Common myeloid progenitor, CD34-positive (primary cell): ENCODE measurements around the gene GTPBP10.

ENCODE experiments used
- CTCF ChIA-PET: fragments of 350-600 bp; sonication (Branson Sonifier 250); formaldehyde crosslinking; loops from one replicate; lab custom pipeline; 2021; ENCODE audit warnings: antibody characterized with exemption; lab: Charles Lee
- POLR2A ChIA-PET: fragments of 350-600 bp; sonication (Branson Sonifier 250); formaldehyde crosslinking; loops from one replicate; lab custom pipeline; 2021; ENCODE audit warnings: antibody characterized with exemption; lab: Charles Lee
- DNase-seq, 3 donors: peaks; one replicate each; pipeline versions ENCODE4 v3.0.0 to v3.0.0-alpha.2; 2013
- H3K27ac ChIP-seq, 2 experiments: 1 replicate in 1 of 2; 2 replicates in 1 of 2; pipeline ENCODE4 v1.7.0; 2013; ENCODE audit warnings: inconsistent platforms in 2 of 2, low read length in 2 of 2, mild to moderate bottlenecking in 2 of 2, low read depth in 1 of 2, moderate library complexity in 1 of 2; ENCODE audit not compliant: severe bottlenecking in 2 of 2, insufficient read depth in 1 of 2, poor library complexity in 1 of 2
- H3K27me3 ChIP-seq, 5 experiments: replicated peaks in 2 of 5; 1 replicate in 3 of 5; 2 replicates in 2 of 5; pipeline versions ENCODE4 v1.6.1 to v1.7.0; 2013; ENCODE audit warnings: low read length in 4 of 5, mild to moderate bottlenecking in 2 of 5, moderate library complexity in 2 of 5, inconsistent platforms in 1 of 5; ENCODE audit not compliant: insufficient read depth in 5 of 5, control insufficient read depth in 4 of 5
- H3K36me3 ChIP-seq, 4 experiments: 1 replicate in 2 of 4; 2 replicates in 2 of 4; pipeline versions ENCODE4 v1.6.1 to v1.7.0; 2013; ENCODE audit warnings: low read length in 3 of 4, control low read depth in 1 of 4, mild to moderate bottlenecking in 1 of 4; ENCODE audit not compliant: control insufficient read depth in 4 of 4, insufficient read depth in 4 of 4
- H3K4me1 ChIP-seq, 4 experiments: 1 replicate in 3 of 4; 2 replicates in 1 of 4; pipeline versions ENCODE4 v1.6.1 to v1.7.1; 2013; ENCODE audit warnings: low read length in 3 of 4, mild to moderate bottlenecking in 3 of 4, control low read depth in 1 of 4, inconsistent platforms in 1 of 4, moderate library complexity in 1 of 4; ENCODE audit not compliant: control insufficient read depth in 4 of 4, insufficient read depth in 4 of 4; ENCODE audit errors: control extremely low read depth in 1 of 4
- H3K4me3 ChIP-seq, 7 experiments: 1 replicate in 4 of 7; 2 replicates in 3 of 7; pipeline versions ENCODE4 v1.5.1 to v1.7.0; 2013; ENCODE audit warnings: mild to moderate bottlenecking in 7 of 7, low read length in 6 of 7, moderate library complexity in 6 of 7, inconsistent platforms in 2 of 7, low read depth in 2 of 7, control low read depth in 1 of 7; ENCODE audit not compliant: insufficient read depth in 4 of 7, control insufficient read depth in 1 of 7; ENCODE audit errors: extremely low read depth in 1 of 7
- H3K9me3 ChIP-seq, 5 experiments: 1 replicate in 4 of 5; 2 replicates in 1 of 5; pipeline versions ENCODE4 v1.6.1 to v1.7.1; 2013; ENCODE audit warnings: low read length in 4 of 5, mild to moderate bottlenecking in 2 of 5, inconsistent platforms in 1 of 5, low read depth in 1 of 5, moderate library complexity in 1 of 5; ENCODE audit not compliant: control insufficient read depth in 4 of 5, insufficient read depth in 2 of 5; ENCODE audit errors: control extremely low read depth in 1 of 5
- WGBS: methylation state at CpG from one replicate; pipeline ENCODE4 v1.1.5; 2013; ENCODE audit not compliant: insufficient coverage; 5-methylcytosine and 5-hydroxymethylcytosine counted together

The GTPBP10 gene

DNA sequence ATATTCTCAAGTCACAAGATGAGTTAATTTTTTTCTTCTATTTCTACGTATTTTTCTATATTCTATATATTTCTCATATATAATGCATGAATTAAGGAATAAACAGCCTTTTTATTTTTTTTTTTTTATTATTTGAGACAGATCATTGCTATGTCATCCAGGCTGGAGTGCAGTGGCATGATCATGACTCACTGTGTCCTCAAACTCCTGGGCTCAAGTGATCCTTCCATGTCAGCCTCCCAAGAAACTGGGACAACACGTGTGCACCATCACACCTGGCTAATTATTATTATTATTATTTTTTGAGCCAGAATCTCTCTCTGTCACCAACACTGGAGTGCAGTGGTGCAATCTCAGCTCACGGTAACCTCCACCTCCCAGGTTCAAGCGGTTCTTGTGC lies 58.3 kb downstream of the GTPBP10 start:
- CTCF ChIA-PET = interaction anchor here (0.9 kb wide), 1 partner anchor 198 kb away, joined by 3 read pairs; no protein-coding TSS in a partner anchor

DNA sequence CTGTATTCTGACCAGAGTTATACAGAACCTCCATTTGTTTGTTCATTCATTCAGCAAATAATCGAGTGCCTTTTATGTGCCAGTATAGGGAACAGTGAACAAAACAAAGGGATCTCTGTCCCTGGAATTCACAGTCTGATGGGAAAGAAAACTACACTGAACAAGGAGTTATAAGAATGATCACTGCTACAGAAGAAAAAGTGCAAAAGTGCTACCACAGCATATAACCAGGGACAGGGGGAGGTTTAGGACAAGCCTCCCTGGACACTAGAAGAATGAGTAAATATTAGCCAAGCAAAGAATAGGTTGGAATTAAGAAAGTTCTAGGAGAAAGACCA lies 60.9 kb downstream of the GTPBP10 start:
- no peak for DNase-seq
- H3K4me1 ChIP-seq = peaks cover 3 to 15% (median 14%) of the 10 kb centered on the region in 4 experiments
- ChIA-PET POLR2A (no interaction called here), CTCF (interaction anchor here (1.3 kb wide), 1 partner anchor 148 kb away, joined by 3 read pairs; no protein-coding TSS in a partner anchor)
- no CpG with 5 or more reads among the region's 1 CpG for WGBS
- no peak overlapping the region for H3K4me3 ChIP-seq
- H3K9me3 ChIP-seq = no peaks in the 10 kb centered on the region
- H3K27ac ChIP-seq = no peak overlapping the region
- peaks cover 0 to 11% (median under 1%) of the 10 kb centered on the region in 4 experiments for H3K36me3 ChIP-seq
- no peaks in the 10 kb centered on the region for H3K27me3 ChIP-seq

More for the DNA sequence above, 58.3 kb downstream of the GTPBP10 start:
- no CpG with 5 or more reads among the region's 4 CpGs for WGBS
- H3K4me3 ChIP-seq = no peak overlapping the region
- peak in 1 of 3 donors; percentile 48 for DNase-seq
- peaks cover 0 to under 1% (median 0%) of the 10 kb centered on the region in 5 experiments for H3K9me3 ChIP-seq
- POLR2A ChIA-PET = no interaction called here
- H3K27me3 ChIP-seq = no peaks in the 10 kb centered on the region
- no peak overlapping the region for H3K27ac ChIP-seq
- H3K4me1 ChIP-seq = peaks cover 3 to 15% (median 14%) of the 10 kb centered on the region in 4 experiments
- peaks cover 0 to 11% (median under 1%) of the 10 kb centered on the region in 4 experiments for H3K36me3 ChIP-seq

DNA sequence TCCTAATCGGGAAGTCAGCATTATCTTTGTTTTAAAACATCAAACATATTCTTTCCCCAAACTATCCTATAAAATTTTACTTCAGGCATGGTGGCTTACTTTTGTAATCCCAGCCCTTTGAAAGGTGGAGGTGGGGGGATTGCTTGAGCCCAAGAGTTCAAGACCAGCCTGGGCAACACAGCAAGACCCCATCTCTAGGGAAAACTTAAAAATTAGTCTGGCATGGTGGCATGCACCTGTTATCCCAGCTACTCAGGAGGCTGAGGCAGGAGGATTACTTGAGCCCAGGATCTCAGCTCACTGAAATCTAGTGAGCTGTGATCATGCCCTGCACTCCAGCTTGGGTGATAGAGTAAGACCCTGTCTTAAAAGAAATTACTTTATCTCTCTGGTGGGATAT lies 61.6 kb downstream of the GTPBP10 start:
- H3K36me3 ChIP-seq = peaks cover 0 to 16% (median under 1%) of the 10 kb centered on the region in 4 experiments
- H3K4me3 ChIP-seq = no peak overlapping the region
- H3K9me3 ChIP-seq = no peaks in the 10 kb centered on the region
- POLR2A ChIA-PET = no interaction called here
- no peaks in the 10 kb centered on the region for H3K27me3 ChIP-seq
- no peak overlapping the region for H3K27ac ChIP-seq
- no peak for DNase-seq
- peaks cover 3 to 11% (median 8%) of the 10 kb centered on the region in 4 experiments for H3K4me1 ChIP-seq
- CTCF ChIA-PET = interaction anchor here (1.3 kb wide), 1 partner anchor 149 kb away, joined by 3 read pairs; no protein-coding TSS in a partner anchor
- WGBS = no CpG with 5 or more reads among the region's 1 CpG

DNA sequence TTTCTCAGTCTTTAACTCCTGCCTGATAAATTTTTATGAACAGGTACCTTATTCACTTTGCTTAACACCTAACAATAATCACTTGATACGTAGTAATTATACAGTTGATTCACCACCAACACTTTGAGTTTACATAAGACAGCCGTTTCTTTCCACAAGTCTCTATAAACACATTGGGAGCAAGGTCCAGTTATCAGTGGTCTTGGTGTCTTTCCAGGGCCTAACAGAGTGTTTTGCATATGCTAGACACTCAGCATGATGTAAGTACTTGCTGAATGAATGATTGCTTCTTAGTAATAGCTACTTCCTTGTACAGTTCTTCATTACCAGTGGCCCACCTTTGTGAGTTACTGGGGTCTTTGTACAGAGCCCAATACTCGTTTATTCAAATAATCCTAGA lies 63.2 kb downstream of the GTPBP10 start:
- no peaks in the 10 kb centered on the region for H3K9me3 ChIP-seq
- CTCF ChIA-PET = interaction anchor here (1.1 to 1.3 kb wide), 2 partner anchors 11 to 13 kb away, joined by 3 to 4 read pairs; no protein-coding TSS in a partner anchor
- H3K27me3 ChIP-seq = no peaks in the 10 kb centered on the region

DNA sequence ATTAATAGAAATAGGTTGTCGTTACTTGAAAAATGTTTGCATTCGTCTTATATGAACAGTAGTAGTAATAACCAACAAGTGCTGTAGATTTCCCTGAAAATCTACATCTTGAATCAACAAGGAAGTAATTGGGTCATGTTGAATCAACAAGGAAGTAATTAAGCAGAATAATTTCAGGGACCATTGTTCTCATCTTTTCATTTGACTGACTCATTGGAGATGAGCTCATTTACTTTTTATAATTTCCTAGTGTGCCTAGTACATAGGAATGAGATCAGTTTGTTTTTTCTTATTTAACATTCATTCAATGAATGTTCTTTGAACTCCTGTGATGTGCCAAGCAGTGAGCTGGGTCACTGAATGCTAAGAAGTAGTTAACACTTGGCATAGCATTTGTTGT lies 65.0 kb downstream of the GTPBP10 start:
- no peak overlapping the region for H3K27ac ChIP-seq

More for the DNA sequence above, 63.2 kb downstream of the GTPBP10 start:
- Histone ChIP-seq H3K4me3 (no peak overlapping the region), H3K27ac (no peak overlapping the region), H3K36me3 (peaks cover 0 to 18% (median under 1%) of the 10 kb centered on the region in 4 experiments), H3K4me1 (peaks cover 0 to 3% (median 2%) of the 10 kb centered on the region in 4 experiments)
- POLR2A ChIA-PET = no interaction called here
- WGBS = 100% methylated on average over 2 of the region's 3 CpGs
- DNase-seq = no peak

DNA sequence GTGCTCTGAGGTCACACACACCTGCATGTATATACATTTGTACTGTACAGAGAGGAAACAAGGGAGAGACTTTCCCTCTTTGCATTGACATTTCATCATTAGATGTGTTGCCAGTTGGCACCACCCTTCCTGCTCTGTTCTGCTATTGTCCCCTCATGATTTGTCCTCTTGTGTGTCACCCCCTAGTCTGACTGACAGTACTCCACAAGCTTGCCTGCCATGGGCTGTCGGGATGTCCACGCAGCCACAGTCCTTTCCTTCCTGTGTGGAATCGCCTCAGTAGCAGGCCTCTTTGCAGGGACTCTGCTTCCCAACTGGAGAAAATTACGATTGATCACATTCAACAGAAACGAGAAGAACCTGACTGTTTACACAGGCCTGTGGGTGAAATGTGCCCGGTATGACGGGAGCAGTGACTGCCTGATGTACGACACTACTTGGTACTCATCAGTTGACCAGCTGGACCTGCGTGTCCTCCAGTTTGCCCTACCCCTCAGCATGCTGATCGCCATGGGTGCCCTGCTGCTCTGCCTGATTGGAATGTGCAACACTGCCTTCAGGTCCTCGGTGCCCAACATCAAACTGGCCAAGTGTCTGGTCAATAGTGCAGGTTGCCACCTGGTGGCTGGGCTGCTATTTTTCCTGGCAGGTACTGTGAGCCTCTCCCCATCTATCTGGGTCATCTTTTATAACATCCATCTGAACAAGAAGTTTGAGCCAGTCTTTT lies 66.1 kb downstream of the GTPBP10 start:
- Histone ChIP-seq H3K27ac (no peak overlapping the region), H3K36me3 (peaks cover 0 to 9% (median under 1%) of the 10 kb centered on the region in 4 experiments), H3K27me3 (no peaks in the 10 kb centered on the region), H3K4me1 (no peaks in the 10 kb centered on the region), H3K9me3 (no peaks in the 10 kb centered on the region), H3K4me3 (no peak overlapping the region)
- peak in 2 of 3 donors; percentile 30 to 36 for DNase-seq
- ChIA-PET CTCF (interaction anchor here (1.1 kb wide), 1 partner anchor 16 kb away, joined by 3 read pairs; no protein-coding TSS in a partner anchor), POLR2A (no interaction called here)
- 98% methylated on average over 11 of the region's 11 CpGs for WGBS

More for the DNA sequence above, 65.0 kb downstream of the GTPBP10 start:
- no peaks in the 10 kb centered on the region for H3K9me3 ChIP-seq
- no peaks in the 10 kb centered on the region for H3K27me3 ChIP-seq
- WGBS = no CpG with 5 or more reads among the region's 2 CpGs
- peaks cover 0 to 17% (median under 1%) of the 10 kb centered on the region in 4 experiments for H3K36me3 ChIP-seq
- H3K4me1 ChIP-seq = no peaks in the 10 kb centered on the region
- DNase-seq = no peak
- POLR2A ChIA-PET = no interaction called here
- no peak overlapping the region for H3K4me3 ChIP-seq
- CTCF ChIA-PET = interaction anchor here (1.0 to 1.7 kb wide), 5 partner anchors 15 to 258 kb away, joined by 3 to 4 read pairs (median 4); partner anchors contain the start of gene STEAP1

DNA sequence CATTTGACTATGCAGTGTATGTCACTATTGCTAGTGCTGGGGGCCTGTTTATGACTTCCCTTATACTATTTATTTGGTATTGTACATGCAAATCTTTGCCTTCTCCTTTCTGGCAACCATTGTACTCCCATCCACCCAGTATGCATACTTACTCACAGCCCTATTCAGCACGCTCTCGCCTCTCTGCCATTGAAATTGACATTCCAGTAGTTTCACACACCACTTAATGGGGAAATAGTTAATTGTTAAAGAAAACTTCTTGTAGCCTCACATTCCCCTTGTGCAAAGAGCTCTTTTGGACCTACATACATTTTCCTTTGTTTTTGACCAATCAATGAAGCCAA lies 66.6 kb downstream of the GTPBP10 start:
- no CpG with 5 or more reads among the region's 2 CpGs for WGBS
- Histone ChIP-seq H3K4me3 (no peak overlapping the region), H3K9me3 (no peaks in the 10 kb centered on the region), H3K27ac (no peak overlapping the region), H3K27me3 (no peaks in the 10 kb centered on the region), H3K4me1 (no peaks in the 10 kb centered on the region), H3K36me3 (peaks cover 0 to 7% (median under 1%) of the 10 kb centered on the region in 4 experiments)
- ChIA-PET POLR2A (no interaction called here), CTCF (interaction anchor here (1.0 kb wide), 1 partner anchor 9 kb away, joined by 4 read pairs; no protein-coding TSS in a partner anchor)
- DNase-seq = no peak
